ENCODE results near the gene GMDS.

Gene GMDS

DNA sequence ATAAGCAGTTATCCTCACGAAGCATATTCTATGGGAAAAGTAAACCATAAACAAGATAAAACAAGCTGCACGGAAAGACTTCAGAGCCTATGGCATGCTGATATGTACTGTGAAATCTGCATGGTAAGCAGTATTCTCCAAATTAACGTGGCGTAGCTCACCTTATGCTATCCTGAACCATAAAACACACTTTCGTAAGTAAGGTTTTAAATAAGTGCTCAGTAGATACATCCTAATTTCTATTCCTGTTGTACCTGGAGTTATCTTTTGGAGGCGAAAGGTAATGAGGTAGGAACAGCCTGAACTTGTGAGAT lies 208.7 kb downstream of the GMDS start:
- no peak for DNase-seq (ENCODE audit: low read depth in 3 of 3)

DNA sequence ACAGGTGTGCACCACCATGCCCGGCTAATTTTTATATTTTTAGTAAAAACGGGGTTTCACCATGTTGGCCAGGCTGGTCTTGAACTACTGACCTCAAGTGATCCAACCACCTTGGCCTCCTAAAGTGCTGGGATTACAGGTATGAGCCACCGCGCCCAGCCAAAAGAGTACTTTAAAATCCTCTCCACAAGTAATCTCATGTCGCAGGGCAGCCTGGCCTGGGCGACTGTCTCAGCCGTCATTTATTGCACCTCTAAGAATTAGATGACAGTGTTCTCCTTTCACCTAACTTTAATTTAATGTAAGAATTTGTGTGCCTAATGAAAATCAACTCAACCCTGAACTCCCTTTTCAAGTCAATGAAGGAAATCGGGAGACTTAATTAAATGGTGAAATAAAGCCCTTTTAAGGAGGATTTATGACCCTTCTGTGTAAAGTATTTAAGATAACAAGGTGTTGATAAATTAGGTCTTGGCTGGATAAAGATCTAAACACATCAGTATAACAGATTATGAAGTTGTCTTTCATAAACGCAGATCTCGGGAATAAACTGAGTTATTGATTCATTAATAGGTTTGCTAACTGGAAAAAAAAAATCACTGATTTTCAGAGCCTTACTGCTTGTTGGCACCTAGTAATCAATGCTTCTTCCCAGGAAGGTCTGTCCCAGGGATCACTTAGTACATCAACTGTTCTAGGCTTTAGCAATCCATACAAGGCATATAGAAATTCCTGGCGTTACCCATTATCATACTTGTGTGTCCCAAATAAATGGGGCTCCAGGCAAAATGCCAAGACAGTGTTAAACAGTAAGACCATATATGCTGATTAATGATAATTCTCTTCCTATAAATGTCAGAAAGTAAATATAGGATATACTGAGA lies 209.3 kb downstream of the GMDS start:
- DNase-seq (ENCODE audit: low read depth in 3 of 3), result no peak

DNA sequence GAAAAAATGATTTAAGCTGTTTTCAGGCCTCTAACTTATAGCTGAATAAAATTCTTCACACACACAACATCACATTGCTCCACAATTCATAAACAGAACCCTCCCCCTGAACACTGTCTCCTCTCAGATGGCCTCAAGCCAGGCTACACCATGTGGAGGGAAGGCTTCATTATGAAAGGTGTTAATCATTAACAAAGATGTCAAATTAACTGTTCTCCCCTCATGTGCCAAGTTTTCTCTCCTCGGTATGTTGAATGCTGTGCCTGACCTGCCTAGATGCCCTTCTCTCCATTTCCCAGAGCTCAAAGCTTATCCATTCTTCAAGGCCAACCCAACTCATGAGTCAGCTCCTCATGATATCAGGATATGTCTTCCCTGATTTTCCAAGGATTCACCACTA lies 210.4 kb downstream of the GMDS start:
- no peak for DNase-seq (ENCODE audit: low read depth in 3 of 3)

- no peak for DNase-seq (ENCODE audit: low read depth in 3 of 3)
Measured at GRCh38 chr6:2034256-2034655, 211.1 kb downstream of the GMDS start.

DNA sequence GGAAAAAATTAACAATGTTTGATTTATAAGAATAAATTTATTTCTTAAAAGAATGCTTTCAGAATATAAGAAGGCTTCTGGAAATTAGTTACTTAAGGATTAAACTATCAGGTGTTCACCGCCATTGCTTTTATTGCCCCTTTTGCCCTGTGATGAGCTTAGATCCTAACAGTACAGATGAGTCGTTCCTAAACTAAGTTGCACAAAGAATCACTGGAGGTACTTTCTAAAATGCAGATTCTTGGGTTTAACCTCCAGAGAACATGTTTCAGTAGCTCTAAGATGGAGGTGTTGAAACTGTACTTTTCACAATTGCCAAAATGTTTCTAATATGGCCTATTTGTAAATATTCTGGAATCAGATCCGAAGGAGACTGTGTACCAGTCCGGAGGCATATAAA lies 211.9 kb downstream of the GMDS start:
- DNase-seq (ENCODE audit: low read depth in 3 of 3), result no peak

DNA sequence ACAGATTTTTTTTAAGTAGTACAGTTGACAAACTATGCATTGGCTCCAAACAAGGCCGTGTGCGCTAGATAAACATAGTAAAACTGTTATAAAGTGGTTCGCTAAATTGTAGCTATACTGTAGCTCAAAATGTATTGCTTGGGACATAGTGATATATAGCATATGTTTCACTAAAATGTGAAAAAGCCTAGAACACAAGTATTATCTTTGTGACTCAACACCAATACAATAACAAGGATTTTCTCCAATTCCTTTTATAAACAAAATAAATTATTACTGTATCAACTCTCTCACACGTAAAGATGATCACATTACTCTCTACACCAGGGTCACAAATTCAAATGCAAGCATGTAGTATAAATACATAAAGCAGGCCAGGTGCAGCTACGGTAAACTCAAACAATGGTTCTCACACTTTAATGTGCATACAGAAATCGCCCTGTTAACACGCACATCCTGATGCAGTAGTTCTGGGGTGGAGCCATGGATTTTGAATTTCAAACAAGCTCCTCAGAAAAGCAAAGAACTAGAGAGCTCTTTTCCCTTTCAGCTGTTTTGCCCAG lies 214.6 kb downstream of the GMDS start:
- DNase-seq (ENCODE audit: low read depth in 3 of 3), result no peak

DNA sequence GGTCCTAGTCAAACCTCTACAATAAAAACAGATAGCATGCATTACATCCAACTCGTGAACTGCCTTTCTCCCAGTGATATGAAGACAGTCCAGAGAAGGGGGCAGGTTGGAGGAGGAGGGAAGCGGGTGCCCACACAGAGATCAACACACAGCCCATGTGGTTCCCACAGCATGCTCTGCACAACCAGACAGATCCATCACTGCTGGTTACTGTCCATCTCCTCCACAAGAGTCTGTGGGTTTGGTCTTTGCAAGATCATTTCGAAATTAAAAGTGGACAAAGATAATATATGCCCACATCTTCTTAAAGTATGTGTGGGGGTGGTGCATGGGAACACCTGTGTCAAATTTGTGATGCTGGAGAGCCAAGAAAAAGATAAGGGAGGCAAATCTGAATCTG lies 215.5 kb downstream of the GMDS start:
- no peak for DNase-seq (ENCODE audit: low read depth in 3 of 3)

DNA sequence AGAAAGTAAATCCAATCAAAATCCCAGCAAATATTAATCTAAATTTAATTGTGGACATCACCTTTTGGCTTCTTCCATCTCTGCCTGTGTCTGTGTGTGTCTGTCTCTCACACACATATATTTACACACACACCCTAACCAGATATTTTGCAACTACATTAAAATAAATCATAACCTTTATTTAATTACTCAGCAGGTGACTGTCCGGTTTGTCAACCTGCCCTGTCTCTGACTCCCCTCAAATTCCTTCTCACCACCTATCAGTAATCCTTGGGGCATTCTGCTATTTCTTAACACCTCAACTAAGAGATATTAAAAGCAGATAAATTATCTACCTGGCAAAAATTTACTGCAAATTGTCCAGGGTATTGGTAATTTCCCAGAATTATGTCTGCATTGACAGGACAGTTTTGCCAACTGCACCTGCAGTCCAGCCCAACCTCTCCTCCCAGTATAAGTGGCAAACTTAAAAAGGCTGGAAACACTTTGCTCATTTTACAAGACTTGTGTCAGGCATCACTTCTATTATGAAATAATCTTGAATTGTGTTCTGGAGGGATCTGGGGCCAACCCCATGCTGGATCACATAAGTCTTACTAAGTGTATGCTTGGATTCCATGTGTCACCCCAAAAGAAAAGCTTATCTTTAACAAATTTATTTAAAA lies 216.1 kb downstream of the GMDS start:
- DNase-seq (ENCODE audit: low read depth in 3 of 3), result no peak

DNA sequence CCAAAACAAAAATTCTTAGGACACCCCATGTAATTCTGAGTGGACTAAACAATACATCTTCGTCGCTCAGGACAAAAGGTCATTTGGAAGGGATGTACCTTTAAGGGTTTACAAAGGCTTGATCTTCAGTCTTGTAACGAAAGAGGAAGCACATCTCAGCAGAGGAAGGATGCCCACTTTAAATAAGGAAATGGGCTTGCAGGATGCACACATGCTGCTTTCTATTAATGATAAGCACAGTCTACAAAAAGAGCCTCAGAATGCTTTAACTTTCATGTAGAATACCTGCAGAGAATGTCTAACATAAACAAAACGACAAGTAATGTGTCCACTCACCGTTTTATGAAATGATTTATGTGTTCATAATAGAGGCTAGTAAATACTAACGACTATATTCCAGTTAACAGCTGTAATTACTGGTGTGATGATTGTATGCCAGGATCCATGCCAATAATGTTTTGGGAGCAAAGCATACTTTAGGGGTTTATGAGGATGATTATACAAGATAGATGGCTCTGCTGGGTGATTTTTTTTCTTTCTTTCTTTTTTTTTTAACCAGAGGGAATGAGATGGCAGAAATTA lies 216.9 kb downstream of the GMDS start:
- no peak for DNase-seq (ENCODE audit: low read depth in 3 of 3)

DNA sequence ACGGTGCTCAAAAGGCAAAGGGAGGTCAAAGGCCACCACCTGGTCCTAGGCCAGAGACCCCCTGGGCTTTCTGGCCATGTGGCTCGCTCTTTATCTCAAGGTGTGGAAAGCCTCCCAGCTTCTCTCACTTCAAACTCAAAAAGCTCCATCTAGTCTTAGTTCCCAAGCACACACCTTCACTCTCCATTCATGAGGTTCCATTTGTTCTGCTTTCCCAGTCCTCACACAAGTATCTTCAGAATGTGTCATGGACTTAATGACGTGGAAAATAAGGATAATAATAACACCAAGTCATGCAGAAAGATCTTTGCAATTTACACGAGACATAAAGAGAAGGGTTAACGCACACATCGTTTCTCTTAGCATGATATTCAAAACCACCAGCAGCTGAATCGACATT lies 219.3 kb downstream of the GMDS start:
- DNase-seq (ENCODE audit: low read depth in 3 of 3), result no peak

GRCh38 chr6:2021713-2022125 lies 223.7 kb downstream of the GMDS start:
- no peak for DNase-seq (ENCODE audit: low read depth in 3 of 3)

- DNase-seq (ENCODE audit: low read depth in 3 of 3), result no peak
Measured at GRCh38 chr6:2020909-2021308, 224.5 kb downstream of the GMDS start.

DNA sequence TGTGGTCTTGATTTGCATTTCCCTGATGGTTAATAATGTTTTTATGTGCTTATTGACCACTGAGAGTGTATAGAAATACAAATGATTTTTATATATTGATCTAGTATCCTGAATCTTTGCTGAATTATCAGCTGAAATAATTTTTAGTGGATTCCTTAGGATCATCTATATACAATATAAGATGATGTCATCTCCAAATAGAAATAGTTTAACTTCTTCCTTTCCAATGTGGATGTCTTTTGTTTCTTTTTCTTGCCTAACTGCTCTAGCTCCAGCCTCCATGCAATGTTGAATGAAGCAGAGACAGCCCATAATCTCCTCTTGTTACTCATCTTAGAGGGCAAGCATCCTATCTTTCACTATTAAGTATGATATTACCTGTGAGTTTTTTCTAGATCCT lies 226.4 kb downstream of the GMDS start:
- no peak for DNase-seq (ENCODE audit: low read depth in 3 of 3)

- DNase-seq (ENCODE audit: low read depth in 3 of 3), result no peak
Measured at GRCh38 chr6:2016040-2016439, 229.4 kb downstream of the GMDS start.

GRCh38 chr6:2008383-2008976 lies 236.9 kb downstream of the GMDS start:
- no peak for DNase-seq (ENCODE audit: low read depth in 3 of 3)

DNA sequence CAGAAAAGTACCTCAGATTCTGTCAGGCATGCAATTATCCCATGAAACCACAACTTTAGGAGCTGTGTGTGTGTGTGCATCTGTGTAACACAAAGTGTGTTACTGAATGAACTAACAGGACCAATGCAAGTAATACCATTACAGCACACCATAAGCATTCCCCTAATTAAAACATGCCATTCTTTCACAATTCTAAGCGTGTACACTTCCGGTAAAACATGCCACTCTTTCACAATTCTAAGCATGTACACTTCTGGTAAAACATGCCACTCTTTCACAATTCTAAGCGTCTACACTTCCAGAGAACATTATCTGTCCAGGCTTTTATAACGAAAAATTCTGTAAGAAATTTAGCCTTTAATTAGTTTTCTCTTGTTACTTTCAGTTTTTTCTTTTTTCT lies 238.2 kb downstream of the GMDS start:
- DNase-seq (ENCODE audit: low read depth in 3 of 3), result no peak

GRCh38 chr6:2004888-2005287 lies 240.5 kb downstream of the GMDS start:
- no peak for DNase-seq (ENCODE audit: low read depth in 3 of 3)

GRCh38 chr6:2000962-2001361 lies 244.4 kb downstream of the GMDS start:
- no peak for DNase-seq (ENCODE audit: low read depth in 3 of 3)

DNA sequence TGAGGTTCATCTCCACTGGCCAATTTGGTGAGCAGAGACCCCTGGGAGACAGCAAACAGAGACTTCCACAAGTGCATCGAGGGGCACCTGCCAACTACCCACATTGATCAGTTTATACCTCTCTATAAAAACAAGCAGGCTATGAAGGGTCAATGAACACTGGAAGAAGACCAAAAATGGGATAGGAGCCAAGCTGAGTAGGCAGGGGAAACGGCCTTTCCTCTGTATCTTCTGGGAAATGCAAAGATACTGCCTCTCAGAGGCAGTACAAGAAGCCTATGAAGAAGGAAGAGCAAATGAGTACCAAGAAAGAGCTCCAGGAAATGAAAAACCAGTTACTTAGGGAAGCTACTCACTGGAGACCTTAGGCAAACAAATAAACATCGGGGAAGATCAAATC lies 247.7 kb downstream of the GMDS start:
- DNase-seq (ENCODE audit: low read depth in 3 of 3), result no peak

DNA sequence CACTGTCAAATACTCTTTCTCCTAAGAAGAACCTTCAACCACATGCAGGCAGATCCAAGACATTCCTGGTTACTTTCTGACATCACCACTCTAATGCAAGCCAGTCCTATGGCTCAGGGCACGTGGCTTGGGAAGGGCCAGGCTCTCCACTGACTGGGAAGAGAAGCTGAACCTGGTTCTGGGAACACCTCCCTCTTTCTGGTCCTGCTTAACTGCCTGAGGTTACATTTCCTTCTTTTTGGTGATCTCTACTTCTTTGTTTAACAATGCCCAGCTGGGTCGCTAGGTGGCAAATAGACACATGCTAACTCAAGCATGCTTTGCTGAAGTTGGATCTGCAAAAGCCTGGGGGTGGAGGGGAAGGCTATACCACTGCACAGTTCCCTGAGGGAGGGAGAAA lies 249.8 kb downstream of the GMDS start:
- DNase-seq (ENCODE audit: low read depth in 3 of 3), result no peak

DNA sequence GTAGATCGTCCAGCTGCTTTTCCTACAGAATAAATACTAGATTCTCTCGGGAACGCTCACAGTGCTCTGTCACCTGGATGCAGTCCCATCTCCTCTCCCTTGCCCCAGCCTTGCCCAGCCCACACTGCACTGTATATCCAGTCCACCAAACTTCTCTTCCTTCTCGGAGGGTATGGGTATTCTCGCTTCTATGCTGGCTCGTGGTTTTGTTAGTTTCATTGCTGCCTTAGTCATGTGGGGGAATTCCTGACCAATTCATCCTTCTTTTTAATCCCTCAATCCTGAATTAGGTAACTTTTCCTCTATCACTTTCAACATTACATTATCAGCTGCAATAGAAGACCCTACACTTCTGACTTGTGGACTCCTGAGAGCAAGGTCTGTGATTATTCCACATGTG lies 252.4 kb downstream of the GMDS start:
- DNase-seq (ENCODE audit: low read depth in 3 of 3), result no peak

DNA sequence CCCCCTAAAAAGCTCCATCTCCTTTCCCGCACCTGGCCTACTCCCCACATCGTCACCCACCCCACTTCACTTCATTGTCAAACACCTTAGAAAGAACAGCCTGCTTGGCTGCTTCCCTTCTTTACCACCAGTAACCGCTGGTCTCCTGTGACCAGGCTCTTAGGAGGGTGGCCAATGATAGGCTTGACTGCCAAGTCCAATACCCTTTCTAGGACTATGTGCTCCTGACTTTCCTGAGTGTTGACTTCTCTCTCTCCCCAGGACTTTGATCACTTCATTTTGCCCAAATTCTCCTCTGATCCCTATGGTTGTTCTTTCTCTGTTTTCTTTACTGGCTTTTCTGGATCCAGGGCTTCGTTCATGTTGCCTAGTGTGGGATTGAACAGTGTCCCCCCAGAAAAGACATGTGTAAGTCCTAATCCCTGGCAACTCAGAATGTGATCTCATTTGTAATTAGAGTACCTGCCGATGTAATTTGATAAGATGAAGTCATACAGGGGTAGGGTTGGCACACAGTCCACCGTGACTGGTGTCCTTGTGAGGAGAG lies 254.0 kb downstream of the GMDS start:
- no peak for DNase-seq (ENCODE audit: low read depth in 3 of 3)
